CD4-positive, alpha-beta T cell (primary cell): ENCODE results near the gene ZC3HAV1. TPM values are rescaled to one million over a fixed set of nuclear protein-coding genes. Genes with fewer than 3 reads are reported as not detected.

Experiments used
- ATAC-seq: fragments of 200-7000 bp; cut with Tn5 transposase; one replicate; pipeline ENCODE4 v1.10.0; 2022; ENCODE audit warnings: mild to moderate bottlenecking; ENCODE audit not compliant: poor library complexity
- CTCF ChIA-PET: fragments of 350-600 bp; sonication (Branson Sonifier 250); formaldehyde crosslinking; loops from one replicate; lab custom pipeline; 2021; ENCODE audit warnings: antibody characterized with exemption, inconsistent platforms; lab: Charles Lee
- POLR2A ChIA-PET: fragments of 350-600 bp; sonication (Branson Sonifier 250); formaldehyde crosslinking; loops from one replicate; lab custom pipeline; 2021; ENCODE audit warnings: antibody characterized with exemption, inconsistent platforms; lab: Charles Lee
- DNase-seq, 14 experiments: peaks; one replicate each; pipeline ENCODE4 v3.0.0-alpha.2; 2013 to 2020; ENCODE audit warnings: mixed read lengths in 2 of 14
- H3K27ac ChIP-seq, 2 donors: one replicate each; pipeline versions ENCODE4 v1.5.1 to v1.7.0; 2013; ENCODE audit warnings: low read length in 2 of 2, low read depth in 1 of 2, mild to moderate bottlenecking in 1 of 2
- H3K27me3 ChIP-seq, 2 experiments: 1 replicate in 1 of 2; 2 replicates in 1 of 2; pipeline versions ENCODE4 v1.6.1 to v1.7.0; 2013; ENCODE audit warnings: low read length in 2 of 2, control low read depth in 1 of 2, mild to moderate bottlenecking in 1 of 2, moderate library complexity in 1 of 2; ENCODE audit not compliant: insufficient read depth in 2 of 2, control insufficient read depth in 1 of 2
- H3K36me3 ChIP-seq: one replicate; pipeline ENCODE4 v1.6.1; 2013; ENCODE audit warnings: low read length, control low read depth; ENCODE audit not compliant: insufficient read depth
- H3K4me1 ChIP-seq: one replicate; pipeline ENCODE4 v1.6.1; 2013; ENCODE audit warnings: low read length, control low read depth; ENCODE audit not compliant: insufficient read depth
- H3K4me3 ChIP-seq: one replicate; pipeline ENCODE4 v1.5.1; 2013; ENCODE audit warnings: mild to moderate bottlenecking, low read length, moderate library complexity
- H3K9me3 ChIP-seq, 2 experiments: 1 replicate in 1 of 2; 2 replicates in 1 of 2; pipeline versions ENCODE4 v1.6.1 to v1.7.0; 2013; ENCODE audit warnings: low read length in 2 of 2, mild to moderate bottlenecking in 2 of 2, control low read depth in 1 of 2, moderate library complexity in 1 of 2; ENCODE audit not compliant: control insufficient read depth in 1 of 2, insufficient read depth in 1 of 2
- H3K27ac Mint-ChIP-seq: one replicate; pipeline ENCODE4 v1.8.0; 2020; ENCODE audit warnings: mixed read lengths
- H3K27me3 Mint-ChIP-seq: one replicate; pipeline ENCODE4 v1.8.0; 2021; ENCODE audit warnings: mixed read lengths
- H3K36me3 Mint-ChIP-seq: one replicate; pipeline ENCODE4 v1.8.0; 2021; ENCODE audit warnings: low read depth, mixed read lengths
- H3K4me1 Mint-ChIP-seq: one replicate; pipeline ENCODE4 v1.8.0; 2021; ENCODE audit warnings: low read depth, mixed read lengths
- H3K4me3 Mint-ChIP-seq: one replicate; pipeline ENCODE4 v1.8.0; 2020; ENCODE audit warnings: mild to moderate bottlenecking, mixed read lengths
- H3K9me3 Mint-ChIP-seq: one replicate; pipeline ENCODE4 v1.8.0; 2020; ENCODE audit warnings: mixed read lengths
- CTCF ChIP-seq: fragments of 200-600 bp; IDR thresholded peaks from one replicate; pipeline ENCODE4 v1.8.0; 2022; ENCODE audit warnings: antibody characterized with exemption, mild to moderate bottlenecking
- intact Hi-C, 2 experiments: fragments of 100-400 bp; cut with DNase I in 1 of 2; cut with micrococcal nuclease in 1 of 2; formaldehyde crosslinking; loops; one replicate each; pipeline versions ENCODE4 v1.15.1 to v1.9.0; 2023 to 2025; cut with DNase I, micrococcal nuclease
- total RNA-seq, 174 experiments: library from RNA in 2 of 174; stranded (reverse) in 2 of 174; gene quantifications; one replicate each; pipeline ENCODE4 v1.2.3 and lab custom pipeline; 2021 to 2026

Gene ZC3HAV1
- total RNA-seq, 2 experiments from 2014 or later = 169 to 178 TPM

DNA sequence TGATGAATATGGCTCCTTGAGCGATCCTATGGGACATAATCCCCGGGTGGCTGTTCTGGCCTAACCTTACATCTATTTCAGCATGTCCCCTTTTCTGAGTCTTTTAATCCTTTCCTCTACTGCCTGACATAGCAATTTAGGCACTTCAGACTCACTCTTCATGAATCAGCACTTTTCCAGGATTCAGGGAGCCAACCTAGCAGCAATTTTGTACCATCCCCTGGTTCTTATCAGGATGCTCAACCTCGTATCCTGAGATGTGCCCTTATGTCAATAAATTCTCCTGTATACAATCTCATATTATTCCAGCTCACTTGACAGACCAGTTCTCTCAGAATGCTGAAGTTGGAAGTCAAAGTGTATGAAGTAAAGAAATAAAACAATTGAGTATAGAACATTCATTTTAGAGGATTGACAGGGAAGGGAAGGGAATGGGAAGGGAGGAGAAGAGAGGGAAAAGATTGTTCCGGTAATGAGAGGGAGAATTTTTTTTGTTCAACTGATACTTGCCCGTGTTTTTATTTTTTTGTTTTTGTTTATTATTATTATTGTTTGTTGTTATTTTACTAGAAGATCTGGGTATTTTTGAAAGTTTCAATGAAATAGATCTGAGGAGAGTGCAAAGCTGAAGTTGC lies 8.2 kb upstream of the ZC3HAV1 start:
- Mint-ChIP-seq H3K27ac (peak overlapping the region; percentile 70), H3K4me3 (no peak overlapping the region), H3K36me3 (no peaks in the 10 kb centered on the region), H3K4me1 (peaks cover 56% of the 10 kb centered on the region), H3K9me3 (no peaks in the 10 kb centered on the region), H3K27me3 (no peaks in the 10 kb centered on the region)
- no peak for TF ChIP-seq CTCF
- ChIA-PET CTCF (interaction anchor here (0.5 to 1.6 kb wide), 4 partner anchors 10 to 369 kb away, joined by 3 to 5 read pairs (median 4); no protein-coding TSS in a partner anchor), POLR2A (interaction anchor here (0.7 to 1.9 kb wide), 4 partner anchors 10 to 101 kb away, joined by 3 to 5 read pairs (median 3); no protein-coding TSS in a partner anchor)
- no peaks in the 10 kb centered on the region for H3K27me3 ChIP-seq
- no peak for DNase-seq
- peaks cover 30% of the 10 kb centered on the region for H3K4me1 ChIP-seq
- ATAC-seq = no peak
- no peak overlapping the region for H3K4me3 ChIP-seq
- no peak overlapping the region for H3K27ac ChIP-seq
- no peaks in the 10 kb centered on the region for H3K36me3 ChIP-seq
- intact Hi-C loops = no loop called here
- H3K9me3 ChIP-seq = no peaks in the 10 kb centered on the region

DNA sequence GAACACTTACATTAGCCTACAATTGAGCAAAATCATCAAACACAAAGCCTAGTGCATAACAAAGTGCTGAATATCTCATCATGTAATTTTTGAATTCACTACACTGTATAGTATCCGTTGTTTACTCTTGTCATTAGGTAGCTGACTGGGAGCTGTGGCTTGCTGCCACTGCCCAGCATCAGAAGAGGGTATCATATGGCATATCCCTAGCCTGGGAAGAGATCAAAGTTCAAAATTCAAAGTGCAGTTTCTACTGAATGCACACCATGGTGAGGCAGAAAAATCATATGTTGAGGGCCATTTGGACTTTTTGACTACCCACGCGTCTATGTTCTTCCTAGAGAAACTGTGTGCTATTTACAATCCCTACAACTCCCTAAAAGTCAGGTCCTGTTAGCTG lies 7.5 kb upstream of the ZC3HAV1 start:
- H3K36me3 ChIP-seq = no peaks in the 10 kb centered on the region
- intact Hi-C loops = no loop called here
- no peaks in the 10 kb centered on the region for H3K27me3 Mint-ChIP-seq
- H3K36me3 Mint-ChIP-seq = no peaks in the 10 kb centered on the region
- ATAC-seq = no peak
- H3K9me3 ChIP-seq = no peaks in the 10 kb centered on the region
- H3K4me3 Mint-ChIP-seq = no peak overlapping the region
- no peaks in the 10 kb centered on the region for H3K9me3 Mint-ChIP-seq
- peaks cover 62% of the 10 kb centered on the region for H3K4me1 Mint-ChIP-seq
- ChIA-PET CTCF (interaction anchor here (1.6 kb wide), 1 partner anchor 42 kb away, joined by 5 read pairs; no protein-coding TSS in a partner anchor), POLR2A (interaction anchor here (1.2 kb wide), 1 partner anchor 11 kb away, joined by 3 read pairs; no protein-coding TSS in a partner anchor)
- no peaks in the 10 kb centered on the region for H3K27me3 ChIP-seq
- H3K27ac ChIP-seq = no peak overlapping the region
- H3K27ac Mint-ChIP-seq = no peak overlapping the region
- H3K4me3 ChIP-seq = no peak overlapping the region
- H3K4me1 ChIP-seq = peaks cover 37% of the 10 kb centered on the region
- no peak for TF ChIP-seq CTCF
- DNase-seq = no peak

DNA sequence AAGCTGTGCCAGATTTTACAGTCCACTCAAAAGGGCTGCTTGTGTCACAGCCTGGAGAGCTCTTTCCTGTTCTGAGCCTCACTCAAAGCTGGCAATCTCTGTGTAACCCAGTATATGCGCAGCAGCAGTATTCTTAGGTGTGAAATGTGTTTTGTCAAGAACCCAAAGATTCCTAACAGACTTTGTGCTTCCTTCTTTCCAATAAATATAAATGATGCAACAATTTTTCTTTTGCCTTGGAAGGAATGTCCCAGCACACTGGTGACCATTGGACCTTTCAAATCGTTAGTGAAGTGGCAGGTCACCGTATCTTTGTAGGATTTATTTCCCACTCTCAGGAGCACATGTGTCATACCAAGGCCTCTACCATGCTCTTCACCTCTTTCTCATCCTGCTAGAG lies 5.6 kb upstream of the ZC3HAV1 start:
- DNase-seq (no peak), ATAC-seq (no peak)
- Histone ChIP-seq H3K4me3 (no peak overlapping the region), H3K27ac (no peak overlapping the region), H3K4me1 (peaks cover 53% of the 10 kb centered on the region), H3K27me3 (no peaks in the 10 kb centered on the region), H3K36me3 (no peaks in the 10 kb centered on the region), H3K9me3 (no peaks in the 10 kb centered on the region)
- Mint-ChIP-seq H3K9me3 (no peaks in the 10 kb centered on the region), H3K4me3 (no peak overlapping the region), H3K4me1 (peaks cover 79% of the 10 kb centered on the region), H3K36me3 (peaks cover 2% of the 10 kb centered on the region), H3K27ac (no peak overlapping the region), H3K27me3 (no peaks in the 10 kb centered on the region)
- POLR2A ChIA-PET = interaction anchor here (0.8 to 1.9 kb wide), 5 partner anchors 10 to 20 kb away, joined by 3 to 10 read pairs (median 3); no protein-coding TSS in a partner anchor
- TF ChIP-seq CTCF = no peak
- intact Hi-C loops = no loop called here
- CTCF ChIA-PET = no interaction called here
